AML-193 (cell line): ENCODE results near the gene FAF1.
"Not testable (repeated sequence)": the region's sequence is repeated elsewhere in the genome, so short reads cannot be mapped to it uniquely, and the experiment has no call there.

ENCODE experiments used
- DNase-seq, 2 experiments: peaks; one replicate each; lab custom pipeline; 2025; lab: John Stamatoyannopoulos, UW

FAF1 gene

DNA sequence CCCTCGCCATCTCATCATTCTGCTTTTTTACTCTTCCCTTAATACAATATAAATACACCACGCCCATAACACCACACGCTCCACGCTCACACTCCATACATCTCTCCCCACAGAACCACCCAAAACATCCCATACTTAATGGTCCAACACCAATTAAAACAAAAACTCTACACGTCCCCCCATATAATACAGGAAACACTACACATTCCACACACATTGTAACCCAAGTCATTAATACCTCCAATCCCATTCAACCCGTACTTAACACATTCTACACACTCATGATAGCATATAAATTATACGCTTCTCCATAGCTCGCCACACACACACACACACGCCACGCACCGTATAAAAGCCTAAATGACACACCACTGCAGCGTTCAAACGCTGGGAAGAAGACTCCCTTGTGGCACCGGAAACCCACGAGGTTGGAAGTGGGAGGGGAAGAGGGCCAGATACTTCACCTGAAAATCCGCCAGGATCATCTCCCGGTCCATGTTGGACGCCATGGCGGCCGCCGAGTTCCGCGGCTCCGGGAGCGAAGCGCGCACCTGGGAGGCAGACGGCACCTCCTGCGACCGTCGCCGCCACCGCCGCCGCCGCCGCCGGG, 659 bp downstream of the FAF1 start:
- peak; percentile 7 to 36 for DNase-seq

GRCh38 chr1:50955116-50955515, 5.0 kb downstream of the FAF1 start:
- DNase-seq, result no peak

GRCh38 chr1:50952566-50952965, 7.5 kb downstream of the FAF1 start:
- not testable (repeated sequence) for DNase-seq

DNA sequence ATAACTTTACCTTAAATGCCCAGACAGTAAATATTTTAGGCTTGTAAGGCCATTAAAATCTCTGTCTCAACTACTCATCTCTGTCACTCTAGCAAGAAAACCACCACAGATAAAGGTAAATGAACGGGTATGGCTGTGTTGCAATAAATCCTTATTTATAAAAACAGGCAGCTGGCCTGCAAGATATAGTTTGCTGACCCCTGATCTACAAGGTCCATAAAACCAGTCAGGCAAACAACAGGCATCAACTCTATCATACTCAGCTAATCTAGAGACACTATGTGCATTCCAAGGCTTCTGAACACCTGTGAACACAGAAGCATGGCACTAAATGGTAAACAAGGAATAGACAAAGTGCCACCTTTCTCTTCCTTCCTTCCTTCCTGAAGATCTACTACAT, 9.7 kb downstream of the FAF1 start:
- DNase-seq, result no peak

GRCh38 chr1:50949286-50949982, 10.6 kb downstream of the FAF1 start:
- no peak for DNase-seq

GRCh38 chr1:50942334-50942733, 17.7 kb downstream of the FAF1 start:
- DNase-seq, result no peak

DNA sequence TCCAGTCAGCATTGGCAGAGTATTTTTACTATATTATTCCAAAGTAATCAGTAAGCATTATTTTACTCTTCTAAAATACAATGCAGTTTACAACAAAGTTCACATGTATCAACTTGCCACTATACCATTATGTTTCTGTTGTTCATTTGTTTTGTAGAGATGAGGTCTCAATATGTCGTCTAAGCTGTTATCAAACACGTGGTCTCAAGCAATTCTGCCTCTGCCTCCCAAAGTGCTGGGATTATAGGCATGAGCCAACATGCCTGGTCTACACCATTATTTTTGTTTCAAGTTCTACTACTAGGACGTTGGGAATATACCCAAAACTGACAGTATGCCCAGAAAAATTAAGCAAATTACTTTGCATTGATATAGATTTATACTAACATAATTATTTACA, 19.8 kb downstream of the FAF1 start:
- DNase-seq, result no peak

- no peak for DNase-seq
Observed at GRCh38 chr1:50936321-50936720, 23.7 kb downstream of the FAF1 start.

DNA sequence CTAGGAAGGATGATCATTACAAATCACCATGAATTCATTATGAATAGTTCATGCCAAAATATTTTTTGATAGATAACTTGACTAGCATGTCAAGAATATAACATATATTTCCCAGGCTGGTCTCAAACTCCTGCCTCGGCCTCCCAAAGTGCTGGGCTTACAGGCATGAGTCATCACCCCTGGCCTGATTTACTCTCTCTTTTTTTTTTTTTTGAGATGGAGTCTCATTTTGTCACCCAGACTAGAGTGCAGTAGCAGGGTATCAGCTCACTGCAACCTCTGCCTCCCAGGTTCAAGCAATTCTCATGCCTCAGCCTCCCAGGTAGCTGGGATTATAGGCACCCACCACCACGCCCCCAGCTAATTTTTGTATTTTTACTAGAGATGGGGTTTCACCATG, 24.8 kb downstream of the FAF1 start:
- DNase-seq, result not testable (repeated sequence)

- DNase-seq, result no peak
Observed at GRCh38 chr1:50934838-50935237, 25.2 kb downstream of the FAF1 start.

- DNase-seq, result not testable (repeated sequence)
Observed at GRCh38 chr1:50933770-50934169, 26.3 kb downstream of the FAF1 start.

DNA sequence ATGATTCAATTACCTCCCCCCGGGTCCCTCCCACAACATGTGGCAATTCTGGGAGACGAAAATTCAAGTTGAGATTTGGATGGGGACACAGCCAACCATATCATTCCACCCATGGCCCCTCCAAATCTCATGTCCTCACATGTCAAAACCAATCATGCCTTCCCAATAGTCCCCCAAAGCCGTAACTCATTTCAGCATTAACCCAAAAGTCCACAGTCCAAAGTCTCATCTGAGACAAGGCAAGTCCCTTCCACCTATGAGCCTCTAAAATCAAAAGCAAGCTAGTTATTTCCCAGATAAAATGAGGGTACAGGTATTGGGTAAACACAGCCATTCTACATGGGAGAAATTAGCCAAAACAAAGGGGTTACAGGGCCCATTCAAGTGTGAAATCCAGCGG, 28.0 kb downstream of the FAF1 start:
- not testable (repeated sequence) for DNase-seq

GRCh38 chr1:50930965-50931737, 28.9 kb downstream of the FAF1 start:
- no peak for DNase-seq

GRCh38 chr1:50930193-50930592, 29.9 kb downstream of the FAF1 start:
- no peak for DNase-seq

DNA sequence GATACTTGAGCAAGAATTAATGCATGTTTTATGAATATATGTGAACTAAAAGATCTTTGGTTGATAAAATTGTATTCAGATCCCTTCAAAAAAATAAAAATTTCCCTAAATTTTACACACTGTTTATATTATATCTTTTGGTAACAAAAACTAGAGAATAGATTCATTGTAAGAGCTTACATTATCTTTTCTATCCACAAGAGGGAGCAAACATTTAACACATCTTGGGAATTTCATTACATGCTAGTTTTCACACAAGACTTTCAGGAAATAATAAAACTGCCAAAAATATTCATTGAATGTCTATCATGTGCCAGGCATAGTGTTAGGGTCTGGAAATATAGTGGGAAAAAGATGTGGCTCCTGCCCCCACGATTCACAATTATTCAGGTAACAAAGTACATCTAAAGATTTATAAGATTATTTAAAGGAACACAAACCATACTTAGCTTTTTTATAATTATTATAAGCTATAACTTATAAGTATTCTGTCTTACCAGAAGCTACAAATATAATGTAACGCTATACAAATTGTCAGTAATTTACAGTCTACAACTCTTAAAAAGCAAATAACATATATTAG, 30.6 kb downstream of the FAF1 start:
- DNase-seq, result peak; percentile 50 to 62

- DNase-seq, result no peak
Observed at GRCh38 chr1:50923564-50923963, 36.5 kb downstream of the FAF1 start.

DNA sequence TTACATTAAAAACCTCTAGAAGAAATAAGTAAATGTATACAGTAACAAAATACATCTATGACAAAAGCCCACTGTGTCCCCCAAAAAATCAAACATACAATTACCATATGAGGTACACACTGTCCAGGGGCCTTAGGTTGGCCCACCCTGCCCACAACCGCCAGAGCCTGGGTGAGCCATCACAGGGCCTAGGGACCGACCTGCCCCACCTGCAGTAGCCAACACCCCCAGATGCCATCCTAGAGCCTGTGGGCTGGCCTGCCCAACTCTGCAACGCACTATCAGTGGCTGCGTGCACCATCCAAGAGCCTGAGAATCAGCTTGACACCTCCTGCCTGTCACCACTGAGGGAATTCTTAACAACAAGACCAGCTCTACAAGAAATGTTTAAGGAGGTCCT, 39.0 kb downstream of the FAF1 start:
- DNase-seq, result no peak

DNA sequence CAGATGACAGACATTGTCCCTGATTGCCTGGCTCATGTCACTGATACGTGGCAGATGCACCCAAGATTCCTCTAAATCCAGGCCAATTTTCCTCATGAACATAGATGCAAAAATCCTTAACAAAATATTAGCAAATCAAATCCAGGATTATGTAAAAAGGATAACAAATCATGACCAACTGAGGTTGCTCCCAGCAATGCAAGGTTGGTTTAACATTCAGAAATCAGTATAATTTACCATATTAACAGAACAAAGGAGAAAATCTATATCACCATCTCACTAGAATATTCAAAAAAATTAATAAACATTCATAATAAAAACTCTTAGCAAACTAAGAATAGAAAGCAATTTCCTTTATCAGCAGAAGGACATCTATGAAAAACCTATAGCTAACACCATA, 39.7 kb downstream of the FAF1 start:
- DNase-seq, result no peak

GRCh38 chr1:50917138-50918137, 42.6 kb downstream of the FAF1 start:
- no peak for DNase-seq

DNA sequence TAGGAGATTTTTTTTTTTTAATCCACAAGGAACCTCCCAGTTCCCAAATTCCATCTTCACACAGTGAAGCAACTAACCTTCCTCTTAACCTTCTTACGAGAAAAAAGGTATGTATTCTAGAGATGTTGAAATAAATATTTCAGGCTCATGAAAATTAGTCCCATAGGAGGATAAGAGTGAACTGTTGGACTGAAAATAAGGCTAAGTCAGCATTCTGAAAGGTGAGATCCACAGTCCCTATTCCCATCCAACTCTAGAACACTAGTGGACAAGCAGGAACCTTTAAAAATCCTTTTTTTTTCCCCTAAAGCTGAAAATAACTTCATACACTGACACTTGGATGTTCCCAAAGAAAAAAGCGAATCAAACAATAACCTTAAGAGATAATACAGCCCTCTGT, 44.4 kb downstream of the FAF1 start:
- no peak for DNase-seq

GRCh38 chr1:50913954-50914353, 46.1 kb downstream of the FAF1 start:
- DNase-seq, result no peak

GRCh38 chr1:50910356-50910755, 49.7 kb downstream of the FAF1 start:
- not testable (repeated sequence) for DNase-seq
